Endothelial cell of umbilical vein (primary cell): ENCODE data around the gene LAMTOR2. TPM values are rescaled to one million over a fixed set of nuclear protein-coding genes. Genes with fewer than 3 reads are reported as not detected.

Experiments
- BruUV-seq: library from RNA; stranded (reverse); fragments of 400-500 nt; replicated peaks from 2 replicates; lab custom pipeline; 2021; lab: Mats Ljungman, UMichigan
- CTCF ChIA-PET: fragments of 300-600, 350-600 bp; sonication (Branson Sonifier 250); formaldehyde crosslinking; loops from one replicate; lab custom pipeline; 2021; ENCODE audit warnings: antibody characterized with exemption, inconsistent platforms; lab: Charles Lee
- POLR2A ChIA-PET: fragments of 300-600, 350-600 bp; sonication (Branson Sonifier 250); formaldehyde crosslinking; loops from one replicate; lab custom pipeline; 2021; ENCODE audit warnings: antibody characterized with exemption, inconsistent platforms; lab: Charles Lee
- DNase-seq: peaks from one replicate; pipeline ENCODE4 v3.0.0-alpha.2; 2011; ENCODE audit warnings: low read depth, low spot score
- FAIRE-seq: peaks from 2 replicates; lab custom pipeline; 2011; peaks lifted over from hg19 to GRCh38; lab: Jason Lieb, UNC
- H2AFZ ChIP-seq: 2 replicates; pipeline ENCODE4 v1.6.0; 2012; ENCODE audit warnings: low read depth, low read length, control low read depth, inconsistent platforms
- H3K27ac ChIP-seq: 2 replicates; pipeline ENCODE4 v1.5.1; 2011; ENCODE audit warnings: low read depth, mild to moderate bottlenecking, control low read depth, low read length, moderate library complexity; ENCODE audit not compliant: insufficient read depth
- H3K27me3 ChIP-seq, 2 experiments: 2 replicates each; pipeline versions ENCODE4 v1.6.0 to v1.6.1; 2011; ENCODE audit warnings: low read length in 2 of 2, mixed read lengths in 1 of 2; ENCODE audit not compliant: control insufficient read depth in 2 of 2, insufficient read depth in 2 of 2
- H3K36me3 ChIP-seq, 2 experiments: 2 replicates in 1 of 2; 3 replicates in 1 of 2; pipeline ENCODE4 v1.5.1; 2011; ENCODE audit warnings: low read length in 2 of 2, mild to moderate bottlenecking in 1 of 2, moderate library complexity in 1 of 2; ENCODE audit not compliant: control insufficient read depth in 2 of 2, insufficient read depth in 2 of 2; ENCODE audit errors: extremely low read depth in 1 of 2
- H3K4me1 ChIP-seq: 3 replicates; pipeline ENCODE4 v1.5.1; 2011; ENCODE audit warnings: mild to moderate bottlenecking, low read length; ENCODE audit not compliant: control insufficient read depth, insufficient read depth; ENCODE audit errors: extremely low read depth
- H3K4me2 ChIP-seq: 2 replicates; pipeline ENCODE4 v1.6.1; 2011; ENCODE audit warnings: low read length, control low read depth, mixed read lengths; ENCODE audit not compliant: insufficient read depth
- H3K4me3 ChIP-seq, 3 experiments: fragments of 200-600 bp in 1 of 3; sonication (generic), shearing (Covaris generic) in 1 of 3; replicated peaks in 1 of 3; 2 replicates each; pipeline ENCODE4 v1.5.1; 2011 to 2016; ENCODE audit warnings: control low read depth in 3 of 3, low read length in 3 of 3, mild to moderate bottlenecking in 2 of 3, inconsistent platforms in 1 of 3, low read depth in 1 of 3, moderate library complexity in 1 of 3; ENCODE audit not compliant: insufficient read depth in 1 of 3
- H3K79me2 ChIP-seq: 2 replicates; pipeline ENCODE4 v1.6.0; 2012; ENCODE audit warnings: low read length, inconsistent platforms; ENCODE audit not compliant: control insufficient read depth, insufficient read depth
- H3K9ac ChIP-seq: replicated peaks from 2 replicates; pipeline ENCODE3; 2011; ENCODE audit warnings: low read length, control low read depth; ENCODE audit not compliant: insufficient read depth; ENCODE audit errors: extremely low read depth
- H3K9me1 ChIP-seq: replicated peaks from 3 replicates; pipeline ENCODE4 v1.6.0; 2011; ENCODE audit warnings: mild to moderate bottlenecking, low read length; ENCODE audit not compliant: control insufficient read depth, insufficient read depth; ENCODE audit errors: extremely low read depth
- H3K9me3 ChIP-seq: replicated peaks from 2 replicates; pipeline ENCODE4 v1.5.1; 2012; ENCODE audit warnings: low read length, inconsistent platforms; ENCODE audit not compliant: control insufficient read depth, insufficient read depth
- H4K20me1 ChIP-seq: replicated peaks from 2 replicates; pipeline ENCODE3; 2011; ENCODE audit warnings: mild to moderate bottlenecking, low read length; ENCODE audit not compliant: control insufficient read depth, insufficient read depth; ENCODE audit errors: extremely low read depth
- EZH2 ChIP-seq: IDR thresholded peaks from 2 replicates; pipeline ENCODE4 v1.6.1; 2012; ENCODE audit warnings: borderline replicate concordance, low read depth, mild to moderate bottlenecking, moderate library complexity, low read length, inconsistent platforms; ENCODE audit not compliant: severe bottlenecking
- GATA2 ChIP-seq: IDR thresholded peaks from 2 replicates; pipeline ENCODE4 v1.7.0; 2011; ENCODE audit warnings: low read depth, mild to moderate bottlenecking, moderate library complexity, mixed read lengths, low read length; ENCODE audit not compliant: insufficient read length, insufficient read depth
- JUN ChIP-seq: IDR thresholded peaks from 2 replicates; pipeline ENCODE4 v1.6.1; 2011; ENCODE audit warnings: borderline replicate concordance, low read depth; ENCODE audit not compliant: insufficient read length, insufficient read depth
- POLR2AphosphoS5 ChIP-seq: IDR thresholded peaks from 2 replicates; pipeline ENCODE4 v1.6.1; 2012; ENCODE audit warnings: low read depth, mild to moderate bottlenecking, control low read depth, low read length, moderate library complexity; ENCODE audit not compliant: insufficient read depth
- dilution Hi-C: fragments of 300-500 bp; cut with MboI; formaldehyde crosslinking; loops from one replicate; pipeline ENCODE4 v1.15.0; 2019; ENCODE audit warnings: low sequenced_read_pairs; ENCODE audit not compliant: extremely low pct_ligation_motif_present
- intact Hi-C: fragments of 100-400 bp; cut with micrococcal nuclease; formaldehyde crosslinking; loops from one replicate; pipeline ENCODE4 v1.10.0; 2022
- polyA plus RNA-seq, 4 experiments: library from polyadenylated mRNA; depleted of rRNA in 3 of 4; stranded (reverse) in 3 of 4; unstranded in 1 of 4; fragments of >200 nt; gene quantifications; 2 replicates each; pipeline versions ENCODE4 v1.2.1 to v1.2.3, GENCODE V29; 2011 to 2012; ENCODE audit warnings: missing spikeins in 1 of 4
- total RNA-seq: library from RNA; stranded (reverse); gene quantifications from 2 replicates; pipeline ENCODE4 v1.2.3, GENCODE V29; 2021
- TF ChIP-seq, protein P1 (sequence below), 2 donors: IDR thresholded peaks; 1 replicate in 1 of 2; 2 replicates in 1 of 2; pipeline ENCODE4 v1.5.1; 2011; ENCODE audit warnings: low read length in 2 of 2, mild to moderate bottlenecking in 2 of 2, moderate library complexity in 2 of 2, control low read depth in 1 of 2, inconsistent platforms in 1 of 2, low read depth in 1 of 2; ENCODE audit not compliant: insufficient read depth in 1 of 2; ENCODE audit errors: extremely low read depth in 1 of 2
- TF ChIP-seq, protein P2 (sequence below): IDR thresholded peaks from 2 replicates; pipeline ENCODE4 v1.6.1; 2011; ENCODE audit not compliant: insufficient read depth, insufficient read length

The LAMTOR2 gene
- total and polyA plus RNA-seq, 2 donors (not counting 3 experiments of a cell fraction or from before 2014, with no cell fraction given): 77.7 to 136 TPM

DNA sequence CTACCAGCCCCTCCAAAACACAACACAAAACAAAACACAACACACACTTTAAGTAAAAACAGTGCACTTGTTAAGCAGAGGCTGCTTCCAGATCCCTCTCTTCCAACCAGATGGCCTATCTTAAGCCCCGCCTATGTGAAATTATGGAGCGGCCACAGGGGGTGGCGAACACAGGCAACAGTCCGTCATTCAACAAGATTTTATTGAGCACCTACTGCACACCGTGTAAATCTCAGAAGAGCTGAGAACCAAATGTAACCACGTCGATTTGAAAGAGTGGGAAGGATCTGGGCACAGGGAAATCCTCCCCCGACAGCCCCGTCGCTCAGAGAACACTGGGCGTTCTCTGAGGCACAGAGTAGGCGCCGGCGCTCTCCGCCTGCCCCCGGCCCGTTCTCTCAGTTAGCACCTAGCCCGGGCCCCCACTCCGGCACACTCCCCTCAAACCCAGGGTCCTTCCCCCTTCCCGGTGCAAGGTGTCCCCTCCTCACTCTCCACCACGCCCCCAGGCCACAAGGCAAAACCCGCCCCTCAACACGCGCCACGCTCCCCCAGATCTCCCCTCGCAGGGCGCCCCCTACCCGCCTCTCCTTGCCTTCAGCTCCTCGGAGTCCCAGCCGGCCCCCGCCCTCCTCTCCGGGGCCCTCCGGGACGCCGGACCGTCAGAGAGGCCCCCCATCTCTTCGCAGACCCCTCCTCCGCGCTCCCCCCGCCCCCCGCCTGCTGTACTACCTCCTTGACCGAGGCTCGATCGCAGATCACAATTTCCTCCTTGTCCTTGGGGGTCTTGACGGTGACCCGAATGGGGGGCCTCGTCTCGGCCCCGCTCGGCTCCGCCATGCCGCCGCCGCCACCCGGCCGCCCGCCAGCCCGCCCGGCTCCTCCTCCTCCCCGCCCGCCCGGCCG lies 1.5 kb upstream of the LAMTOR2 start:
- Histone ChIP-seq H3K4me3 (peak overlapping the region; percentile 74 to 90 (median 78)), H3K9me1 (no peaks in the 10 kb centered on the region), H3K27ac (peak overlapping the region; percentile 7), H3K4me2 (peak overlapping the region; percentile 77), H2AFZ (peak overlapping the region; percentile 83), H3K9ac (peak overlapping the region; percentile 56), H4K20me1 (no peaks in the 10 kb centered on the region), H3K4me1 (peaks cover 23% of the 10 kb centered on the region), H3K27me3 (no peaks in the 10 kb centered on the region), H3K9me3 (no peaks in the 10 kb centered on the region), H3K79me2 (peaks cover 19% of the 10 kb centered on the region), H3K36me3 (peaks cover 0 to 6% of the 10 kb centered on the region in 2 experiments)
- no TSS peak for BruUV-seq
- CTCF ChIA-PET: interaction anchor here (0.8 to 1.8 kb wide), 13 partner anchors 8 to 141 kb away, joined by 3 to 9 read pairs (median 4); partner anchors contain the start of genes MEX3A and SLC25A44
- DNase-seq (peak; percentile 76), FAIRE-seq (peak; percentile 77)
- POLR2A ChIA-PET: no interaction called here
- dilution Hi-C loops: no loop called here
- TF ChIP-seq JUN (no peak), POLR2AphosphoS5 (peak; percentile 40), EZH2 (no peak), GATA2 (no peak)
- TF ChIP-seq, protein P1, sequence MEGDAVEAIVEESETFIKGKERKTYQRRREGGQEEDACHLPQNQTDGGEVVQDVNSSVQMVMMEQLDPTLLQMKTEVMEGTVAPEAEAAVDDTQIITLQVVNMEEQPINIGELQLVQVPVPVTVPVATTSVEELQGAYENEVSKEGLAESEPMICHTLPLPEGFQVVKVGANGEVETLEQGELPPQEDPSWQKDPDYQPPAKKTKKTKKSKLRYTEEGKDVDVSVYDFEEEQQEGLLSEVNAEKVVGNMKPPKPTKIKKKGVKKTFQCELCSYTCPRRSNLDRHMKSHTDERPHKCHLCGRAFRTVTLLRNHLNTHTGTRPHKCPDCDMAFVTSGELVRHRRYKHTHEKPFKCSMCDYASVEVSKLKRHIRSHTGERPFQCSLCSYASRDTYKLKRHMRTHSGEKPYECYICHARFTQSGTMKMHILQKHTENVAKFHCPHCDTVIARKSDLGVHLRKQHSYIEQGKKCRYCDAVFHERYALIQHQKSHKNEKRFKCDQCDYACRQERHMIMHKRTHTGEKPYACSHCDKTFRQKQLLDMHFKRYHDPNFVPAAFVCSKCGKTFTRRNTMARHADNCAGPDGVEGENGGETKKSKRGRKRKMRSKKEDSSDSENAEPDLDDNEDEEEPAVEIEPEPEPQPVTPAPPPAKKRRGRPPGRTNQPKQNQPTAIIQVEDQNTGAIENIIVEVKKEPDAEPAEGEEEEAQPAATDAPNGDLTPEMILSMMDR (IDR thresholded peaks at IDR 0.05; ENCODE audit: extremely low read depth in 1 of 2, insufficient read depth in 1 of 2, low read depth in 1 of 2, low read length in 2 of 2): peak; percentile 19 to 63
- TF ChIP-seq, protein P2, sequence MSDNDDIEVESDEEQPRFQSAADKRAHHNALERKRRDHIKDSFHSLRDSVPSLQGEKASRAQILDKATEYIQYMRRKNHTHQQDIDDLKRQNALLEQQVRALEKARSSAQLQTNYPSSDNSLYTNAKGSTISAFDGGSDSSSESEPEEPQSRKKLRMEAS: no peak
- intact Hi-C loops: loop anchor here (1.0 kb wide), 1 partner anchor 113 kb away; no protein-coding TSS in a partner anchor
